PFSK-1 (cell line): ENCODE data around the gene UTS2R.

Source experiments
- FOXP2 ChIP-seq: optimal IDR thresholded peaks from 2 replicates; pipeline ENCODE3; 2011; ENCODE audit warnings: borderline replicate concordance, control low read depth, inconsistent platforms; ENCODE audit not compliant: insufficient read depth; ENCODE audit errors: extremely low read length, extremely low read depth
- POLR2AphosphoS5 ChIP-seq: IDR thresholded peaks from 2 replicates; pipeline ENCODE4 v1.6.1; 2012; ENCODE audit warnings: low read depth, mild to moderate bottlenecking, control low read depth, low read length, moderate library complexity
- SIN3A ChIP-seq: IDR thresholded peaks from 2 replicates; pipeline ENCODE4 v1.6.1; 2012; ENCODE audit warnings: mild to moderate bottlenecking, low read length, moderate library complexity, borderline replicate concordance; ENCODE audit not compliant: insufficient read depth
- TAF1 ChIP-seq: IDR thresholded peaks from 2 replicates; pipeline ENCODE4 v1.6.1; 2012; ENCODE audit warnings: low read length, control low read depth, borderline replicate concordance; ENCODE audit not compliant: insufficient read depth
- TF ChIP-seq, protein P1 (sequence below), 2 experiments: IDR thresholded peaks; 2 replicates each; pipeline versions ENCODE4 v1.6.1 to v1.8.0; 2011 to 2012; ENCODE audit warnings: low read depth in 2 of 2, low read length in 2 of 2, control low read depth in 1 of 2, inconsistent platforms in 1 of 2, mild to moderate bottlenecking in 1 of 2, moderate library complexity in 1 of 2; ENCODE audit not compliant: insufficient read depth in 1 of 2

The UTS2R gene

DNA sequence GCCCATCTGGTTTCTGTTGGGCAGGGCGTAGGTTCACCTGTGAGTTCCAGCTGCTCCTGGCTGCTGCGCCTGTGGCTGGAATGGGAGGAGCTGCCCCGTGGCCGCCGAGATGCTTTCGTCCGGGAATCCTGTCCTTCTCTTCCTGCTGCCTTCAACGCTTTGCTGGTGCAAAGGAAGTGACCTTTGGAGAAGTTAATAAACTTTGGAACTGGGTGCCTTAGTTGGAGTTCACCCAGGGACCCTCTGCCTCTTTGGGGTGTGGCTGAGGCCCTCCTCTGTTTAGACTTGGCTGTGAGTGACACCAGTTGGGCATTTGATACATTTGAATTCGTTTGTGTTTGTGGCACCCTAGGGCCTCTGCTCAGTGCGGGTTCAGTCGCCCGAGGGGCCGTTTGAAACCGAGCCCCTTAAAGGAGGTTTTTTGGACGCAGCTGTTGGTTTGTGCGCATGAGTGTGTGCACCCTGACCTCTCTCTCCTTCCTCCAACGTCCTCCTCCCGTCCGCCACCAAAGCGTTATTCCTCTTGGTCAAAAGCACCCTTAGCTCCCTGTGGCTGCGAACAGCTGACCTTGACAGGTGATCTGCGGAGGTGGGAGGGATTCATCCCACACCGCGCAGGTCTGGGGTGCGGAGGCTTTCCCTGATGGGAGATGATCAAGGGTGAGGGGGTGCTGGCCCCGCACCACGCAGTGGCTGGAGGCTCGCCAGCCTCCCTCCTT lies 29.0 kb upstream of the UTS2R start:
- TF ChIP-seq POLR2AphosphoS5 (no peak), TAF1 (no peak), FOXP2 (no peak), SIN3A (no peak)
- TF ChIP-seq, protein P1, sequence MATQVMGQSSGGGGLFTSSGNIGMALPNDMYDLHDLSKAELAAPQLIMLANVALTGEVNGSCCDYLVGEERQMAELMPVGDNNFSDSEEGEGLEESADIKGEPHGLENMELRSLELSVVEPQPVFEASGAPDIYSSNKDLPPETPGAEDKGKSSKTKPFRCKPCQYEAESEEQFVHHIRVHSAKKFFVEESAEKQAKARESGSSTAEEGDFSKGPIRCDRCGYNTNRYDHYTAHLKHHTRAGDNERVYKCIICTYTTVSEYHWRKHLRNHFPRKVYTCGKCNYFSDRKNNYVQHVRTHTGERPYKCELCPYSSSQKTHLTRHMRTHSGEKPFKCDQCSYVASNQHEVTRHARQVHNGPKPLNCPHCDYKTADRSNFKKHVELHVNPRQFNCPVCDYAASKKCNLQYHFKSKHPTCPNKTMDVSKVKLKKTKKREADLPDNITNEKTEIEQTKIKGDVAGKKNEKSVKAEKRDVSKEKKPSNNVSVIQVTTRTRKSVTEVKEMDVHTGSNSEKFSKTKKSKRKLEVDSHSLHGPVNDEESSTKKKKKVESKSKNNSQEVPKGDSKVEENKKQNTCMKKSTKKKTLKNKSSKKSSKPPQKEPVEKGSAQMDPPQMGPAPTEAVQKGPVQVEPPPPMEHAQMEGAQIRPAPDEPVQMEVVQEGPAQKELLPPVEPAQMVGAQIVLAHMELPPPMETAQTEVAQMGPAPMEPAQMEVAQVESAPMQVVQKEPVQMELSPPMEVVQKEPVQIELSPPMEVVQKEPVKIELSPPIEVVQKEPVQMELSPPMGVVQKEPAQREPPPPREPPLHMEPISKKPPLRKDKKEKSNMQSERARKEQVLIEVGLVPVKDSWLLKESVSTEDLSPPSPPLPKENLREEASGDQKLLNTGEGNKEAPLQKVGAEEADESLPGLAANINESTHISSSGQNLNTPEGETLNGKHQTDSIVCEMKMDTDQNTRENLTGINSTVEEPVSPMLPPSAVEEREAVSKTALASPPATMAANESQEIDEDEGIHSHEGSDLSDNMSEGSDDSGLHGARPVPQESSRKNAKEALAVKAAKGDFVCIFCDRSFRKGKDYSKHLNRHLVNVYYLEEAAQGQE (IDR thresholded peaks at IDR 0.05; ENCODE audit: insufficient read depth in 1 of 2, low read depth in 2 of 2, low read length in 2 of 2), result no peak

DNA sequence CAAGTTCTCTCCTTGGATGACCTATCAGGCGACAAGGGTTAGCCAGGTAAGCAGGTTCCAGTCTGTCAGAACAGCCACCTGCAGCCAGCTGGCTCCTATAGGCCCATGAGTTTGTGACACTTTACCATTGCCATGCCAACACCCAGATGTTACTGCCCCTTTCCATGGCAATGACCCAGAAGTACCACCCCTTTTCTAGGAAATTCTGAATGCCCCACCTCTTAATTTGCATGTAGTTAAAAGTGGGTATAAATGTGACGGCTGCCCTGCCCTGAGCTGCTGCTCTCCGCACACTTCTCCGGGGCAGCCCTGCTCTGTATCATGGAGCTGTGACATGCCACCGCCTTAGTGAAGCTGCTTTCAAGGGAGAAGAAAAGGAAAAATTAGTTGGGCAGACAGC lies 28.0 kb upstream of the UTS2R start:
- TF ChIP-seq SIN3A (no peak), POLR2AphosphoS5 (no peak), TAF1 (no peak), FOXP2 (no peak)
- TF ChIP-seq, protein P1 (IDR thresholded peaks at IDR 0.05; ENCODE audit: insufficient read depth in 1 of 2, low read depth in 2 of 2, low read length in 2 of 2), result no peak

DNA sequence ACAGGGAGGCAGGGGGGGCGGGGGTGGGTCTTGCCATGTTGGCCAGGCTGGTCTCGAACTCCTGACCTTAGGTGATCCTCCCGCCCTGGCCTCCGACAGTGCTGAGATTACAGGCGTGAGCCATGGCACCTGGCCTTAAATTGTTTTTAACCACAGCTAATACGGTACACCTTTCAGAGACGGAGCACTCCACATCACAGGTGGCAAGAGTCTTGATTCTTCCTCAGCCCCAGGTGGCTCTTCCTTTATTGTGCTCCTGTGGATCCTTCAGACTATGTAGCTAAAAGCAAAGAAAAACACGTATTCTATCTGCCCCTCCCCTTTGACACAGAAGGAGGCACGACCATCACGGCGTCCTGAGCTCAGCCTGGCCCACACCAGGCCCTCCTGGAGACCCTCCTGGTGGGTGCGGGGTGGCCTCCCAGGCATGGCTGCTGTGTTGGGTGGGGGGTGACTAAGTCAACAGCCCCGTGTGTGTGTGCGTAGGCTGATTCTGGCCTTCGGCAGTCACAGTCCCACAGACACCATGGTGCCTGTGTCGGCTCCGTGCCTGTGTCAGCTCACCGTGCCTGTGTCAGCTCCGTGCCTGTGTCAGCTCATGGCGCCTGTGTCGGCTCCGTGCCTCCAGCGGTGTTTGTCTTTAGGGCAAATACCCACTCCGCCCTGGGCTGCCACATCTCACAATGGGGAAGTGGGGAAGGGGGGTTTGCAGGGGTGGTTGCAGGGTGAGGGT lies 27.2 kb upstream of the UTS2R start:
- TF ChIP-seq TAF1 (no peak), POLR2AphosphoS5 (no peak), SIN3A (no peak), FOXP2 (no peak)
- TF ChIP-seq, protein P1 (IDR thresholded peaks at IDR 0.05; ENCODE audit: insufficient read depth in 1 of 2, low read depth in 2 of 2, low read length in 2 of 2), result no peak

DNA sequence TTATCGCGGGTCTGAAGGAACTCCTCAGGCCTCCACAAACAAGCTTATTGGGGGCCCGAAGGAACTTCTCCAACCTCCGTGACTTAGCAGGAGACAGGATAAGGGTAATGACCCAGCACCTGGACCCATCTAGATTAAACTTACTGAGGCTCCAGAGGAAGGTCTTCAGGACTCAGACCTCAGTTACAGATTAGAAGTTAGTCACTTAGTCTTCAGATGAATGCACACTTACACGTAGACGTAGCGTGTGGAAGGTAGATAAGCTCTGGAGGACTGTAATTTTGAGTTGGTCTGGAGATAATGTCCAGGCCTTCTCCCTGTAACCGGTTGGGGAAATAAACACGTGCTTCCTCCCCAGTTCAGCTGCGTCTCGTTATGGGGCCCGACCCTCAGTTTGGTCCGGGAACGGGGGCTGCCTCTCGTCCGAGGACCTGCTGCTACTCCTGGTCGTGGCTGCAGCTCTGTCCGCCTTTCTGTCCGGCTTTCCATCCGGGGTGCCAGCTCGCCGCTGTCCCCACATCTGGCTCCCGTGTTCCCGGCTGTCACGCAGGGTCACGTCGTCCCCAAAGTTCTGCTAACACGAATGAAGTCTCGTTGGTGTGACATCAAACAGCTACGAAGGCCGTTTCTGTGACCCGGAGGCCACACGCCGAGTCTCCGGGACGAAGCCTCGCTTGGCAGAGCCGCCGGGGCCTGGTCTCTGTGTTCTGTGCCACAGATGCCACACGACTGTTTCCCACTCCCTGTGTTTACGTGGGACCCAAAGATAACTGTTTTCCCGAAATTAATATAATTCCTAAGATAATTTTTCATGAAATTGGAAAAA lies 26.2 kb upstream of the UTS2R start:
- TF ChIP-seq TAF1 (no peak), POLR2AphosphoS5 (no peak), SIN3A (no peak), FOXP2 (no peak)
- TF ChIP-seq, protein P1 (IDR thresholded peaks at IDR 0.05; ENCODE audit: insufficient read depth in 1 of 2, low read depth in 2 of 2, low read length in 2 of 2), result no peak
